Cerebellar cortex (tissue), 1 donor: ENCODE measurements around the gene DLGAP1.
"Not testable (repeated sequence)": the region's sequence is repeated elsewhere in the genome, so short reads cannot be mapped to it uniquely, and the experiment has no call there.

Experiments used
- DNase-seq: peaks from one replicate; pipeline ENCODE4 v3.0.0-alpha.2; 2015; ENCODE audit warnings: low spot score

Gene DLGAP1

DNA sequence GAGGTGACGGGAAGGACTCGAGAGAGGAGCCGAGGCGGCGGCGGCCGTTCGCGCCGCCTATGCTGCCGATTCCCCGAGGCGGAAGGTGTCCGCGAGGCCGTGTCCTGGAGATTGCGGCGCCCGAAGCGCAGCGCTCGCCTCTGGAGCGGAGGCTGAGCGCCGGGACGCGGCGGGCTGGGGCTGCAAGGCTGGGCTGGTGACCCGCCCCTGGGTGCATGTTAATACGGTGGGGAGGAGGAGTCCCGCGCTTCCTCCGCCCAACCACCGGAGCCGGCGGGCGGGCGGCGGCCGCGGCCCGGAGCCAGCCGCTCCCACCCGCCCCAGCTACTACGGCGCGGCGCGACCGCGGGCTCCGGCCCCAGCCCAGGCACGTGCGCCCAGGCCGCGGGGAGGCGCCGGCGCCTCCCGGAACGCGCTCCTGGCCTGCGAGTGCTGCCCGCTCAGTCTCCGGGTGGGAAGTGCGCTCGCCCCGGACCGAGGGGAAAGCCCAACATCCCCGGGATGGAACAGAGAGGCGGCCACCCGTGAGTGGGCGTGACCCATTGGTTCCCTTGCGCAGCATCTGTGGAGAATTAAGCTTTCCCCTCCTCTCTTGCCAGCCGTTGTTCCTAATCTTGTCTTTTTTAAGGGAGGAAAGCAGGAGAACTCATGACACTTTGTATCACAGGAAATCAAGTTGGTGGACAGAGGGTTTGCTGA lies at the start of gene DLGAP1:
DLGAP1 (minus strand) TSS at position 195 of the 699 bp plus-strand sequence.
- DNase-seq = peak; percentile 76

DNA sequence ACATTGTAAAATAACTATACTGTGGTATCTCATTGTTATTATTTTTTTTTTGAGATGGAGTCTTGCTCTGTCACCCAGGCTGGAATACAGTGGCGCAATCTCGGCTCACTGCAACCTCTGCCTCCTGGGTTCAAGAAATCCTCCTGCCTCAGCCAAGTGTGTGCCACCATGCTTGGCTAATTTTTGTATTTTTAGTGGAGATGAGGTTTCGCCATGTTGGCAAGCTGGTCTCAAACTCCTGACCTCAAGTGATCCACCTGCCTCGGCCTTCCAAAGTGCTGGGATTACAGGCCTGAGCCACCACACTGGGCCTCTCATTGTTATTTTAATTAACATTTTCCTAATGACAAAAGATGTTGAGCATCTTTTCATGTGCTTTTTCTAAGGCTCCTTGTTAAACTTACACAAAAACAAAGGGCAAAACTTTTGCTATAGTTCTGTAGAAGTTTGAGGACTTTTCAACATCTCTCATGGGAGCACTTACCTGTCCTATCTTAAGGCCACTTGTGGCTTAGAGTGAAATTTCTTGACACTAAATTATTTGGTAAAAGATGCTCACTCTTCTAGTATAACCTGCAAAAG lies 39.7 kb upstream of the DLGAP1 start:
- DNase-seq = not testable (repeated sequence)

DNA sequence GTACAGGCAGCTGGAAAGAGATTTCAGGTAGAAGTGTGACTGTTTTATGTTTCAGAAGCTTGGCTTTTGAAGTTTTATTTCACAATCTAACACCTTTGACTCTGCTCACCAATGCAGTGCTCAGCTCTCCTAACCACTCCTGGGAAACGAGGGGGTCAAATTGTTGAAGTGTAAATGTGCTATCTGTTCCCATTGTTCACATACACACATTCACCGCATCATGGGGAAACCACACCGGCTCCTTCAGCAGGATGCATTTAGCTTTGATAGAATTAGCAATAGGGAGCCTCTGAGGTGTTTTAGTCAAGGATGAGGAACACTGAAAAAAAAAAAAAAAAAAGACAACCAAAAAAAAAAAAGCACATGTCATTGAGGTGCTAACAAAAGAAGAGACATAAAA lies 13.4 kb upstream of the DLGAP1 start:
- DNase-seq = no peak

DNA sequence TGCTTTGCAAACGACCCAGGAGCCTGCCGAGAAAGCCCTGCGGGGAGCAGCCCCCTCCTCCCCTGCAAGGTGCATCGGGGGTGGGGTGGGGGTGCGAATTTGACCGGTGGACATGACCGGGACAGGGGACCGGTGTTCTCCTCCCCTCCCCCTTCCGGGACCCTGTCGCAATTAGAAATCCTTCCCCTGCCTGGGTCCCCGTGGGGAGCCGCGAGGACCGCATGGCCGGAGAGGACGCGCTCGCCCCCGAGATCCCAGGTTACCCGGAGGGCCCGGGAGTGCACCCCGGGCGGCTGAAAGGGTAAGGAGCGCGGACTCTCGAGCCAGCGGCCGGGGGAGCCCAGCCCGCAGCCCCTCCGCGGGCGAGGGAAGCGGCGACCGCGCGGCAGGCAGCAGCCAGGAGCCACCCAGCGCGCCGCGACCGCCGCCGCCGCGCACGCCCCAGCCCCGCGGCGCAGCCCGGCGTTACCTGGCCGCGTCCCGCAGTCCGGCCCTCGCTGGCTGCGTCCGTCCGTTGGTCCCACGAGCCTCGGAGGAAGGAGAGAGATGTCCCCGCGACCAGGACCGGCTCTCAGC lies 482 bp downstream of the DLGAP1 start:
- DNase-seq = no peak

DNA sequence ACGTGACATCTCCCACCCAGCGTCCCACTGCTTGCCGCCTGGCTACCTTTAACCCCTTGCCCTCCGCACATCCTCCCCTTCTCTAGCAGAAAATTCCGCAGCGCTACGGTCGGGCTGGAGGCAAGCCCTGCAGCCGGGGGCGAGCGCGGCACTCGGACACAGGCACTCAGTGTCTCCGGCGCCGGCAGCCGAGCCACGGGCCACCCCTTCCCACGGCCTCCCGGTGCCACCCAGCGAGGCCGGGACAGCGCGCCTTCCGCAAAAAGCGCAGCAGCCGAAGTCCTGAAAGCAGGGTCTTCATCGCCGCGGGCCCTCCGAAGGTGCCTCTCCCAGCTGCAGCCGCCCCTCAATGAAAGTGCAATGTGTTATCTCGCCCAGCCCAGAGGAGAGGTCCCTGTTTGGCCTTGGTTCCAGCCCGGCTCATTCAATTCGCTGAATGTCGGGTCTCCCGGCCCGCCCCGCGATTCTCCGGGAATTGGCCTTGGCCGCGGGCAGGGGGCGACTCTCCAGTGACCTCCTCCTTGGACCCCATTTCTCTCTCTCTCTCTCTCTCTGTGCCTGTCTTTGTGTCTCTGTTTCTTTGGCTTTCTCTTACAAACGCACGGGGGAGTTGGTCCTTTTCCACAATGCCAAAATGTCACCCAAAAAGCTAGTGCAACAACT lies 1.1 kb downstream of the DLGAP1 start:
- peak; percentile 36 for DNase-seq

DNA sequence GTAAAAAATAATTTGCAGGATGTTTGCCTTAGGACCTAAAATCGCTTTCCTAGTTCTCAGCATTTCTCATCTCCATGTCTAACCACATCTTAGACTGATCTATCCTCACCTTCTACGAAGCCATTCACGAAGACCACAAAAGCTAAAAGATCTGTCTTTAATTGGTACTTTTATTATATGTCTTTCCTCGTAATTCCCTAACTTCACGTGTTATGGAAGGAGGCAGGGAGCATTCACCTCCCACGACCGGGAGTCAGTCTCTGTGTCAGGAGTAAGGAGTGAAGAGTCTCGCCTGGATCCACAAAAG lies 1.6 kb downstream of the DLGAP1 start:
- DNase-seq = peak; percentile 44

DNA sequence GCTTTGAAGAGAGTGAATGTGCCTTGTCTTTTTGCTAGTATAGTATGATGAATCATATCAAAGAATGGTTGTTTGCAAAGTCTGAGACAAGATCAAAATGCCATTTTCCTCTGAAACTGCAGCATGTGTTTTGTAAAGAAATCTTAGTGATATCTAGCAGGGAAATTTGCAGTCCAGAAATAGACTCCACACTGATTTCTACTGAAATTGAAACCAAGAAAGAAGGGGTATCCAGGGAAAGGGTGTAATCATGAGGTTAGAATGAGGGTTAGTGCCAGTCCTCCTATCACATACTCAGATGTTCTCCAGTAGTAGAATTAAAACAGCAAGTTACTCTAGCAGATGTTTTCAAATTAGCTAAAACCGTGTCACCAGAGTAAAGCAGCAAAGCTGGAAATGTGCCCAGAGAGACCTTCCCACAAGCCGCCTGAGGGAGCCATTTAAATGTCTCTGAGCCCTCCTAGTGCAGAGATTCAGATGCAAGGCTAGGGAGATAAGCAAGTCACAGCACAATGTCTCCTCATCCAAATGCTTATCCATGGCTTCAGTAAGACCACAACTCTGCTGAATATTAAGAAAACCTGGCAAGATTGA lies 4.9 kb downstream of the DLGAP1 start:
- no peak for DNase-seq

DNA sequence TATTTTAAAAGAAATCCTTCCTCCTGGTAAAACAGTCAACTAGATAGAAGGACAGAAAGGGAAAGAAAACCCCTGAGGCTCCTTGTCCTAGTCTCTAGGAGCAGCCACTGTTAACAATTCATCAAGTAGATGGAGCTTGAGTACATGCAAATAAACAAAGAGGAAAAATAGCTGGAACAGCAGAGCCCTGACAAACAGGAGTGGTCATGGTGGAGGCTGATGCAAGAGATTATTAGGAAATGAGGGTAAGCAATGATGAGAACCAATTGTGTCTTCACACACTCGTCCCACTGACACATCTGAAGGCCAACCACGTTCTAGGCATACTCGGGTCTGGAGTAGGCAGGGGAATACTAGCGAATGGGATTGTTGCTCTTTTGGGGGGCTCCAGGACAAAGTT lies 9.2 kb downstream of the DLGAP1 start:
- DNase-seq = no peak

DNA sequence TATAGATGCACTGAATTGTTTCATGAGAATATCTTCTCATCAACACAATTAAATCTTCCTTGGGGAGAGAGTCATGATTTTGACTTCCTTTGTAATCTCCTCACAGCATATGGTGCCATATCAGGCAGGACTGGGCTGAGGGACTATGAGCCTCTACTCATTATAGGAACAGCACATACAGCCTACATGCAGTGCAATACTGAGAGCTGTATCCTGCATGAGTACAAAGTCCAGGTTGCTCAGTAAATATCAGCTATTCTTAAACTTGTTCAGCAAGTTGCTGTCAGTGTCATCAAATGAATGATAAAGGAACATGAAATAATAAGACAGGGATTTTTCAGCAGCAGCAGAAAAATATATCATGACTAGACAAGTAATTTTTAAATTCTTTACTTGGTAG lies 10.8 kb downstream of the DLGAP1 start:
- DNase-seq = no peak

DNA sequence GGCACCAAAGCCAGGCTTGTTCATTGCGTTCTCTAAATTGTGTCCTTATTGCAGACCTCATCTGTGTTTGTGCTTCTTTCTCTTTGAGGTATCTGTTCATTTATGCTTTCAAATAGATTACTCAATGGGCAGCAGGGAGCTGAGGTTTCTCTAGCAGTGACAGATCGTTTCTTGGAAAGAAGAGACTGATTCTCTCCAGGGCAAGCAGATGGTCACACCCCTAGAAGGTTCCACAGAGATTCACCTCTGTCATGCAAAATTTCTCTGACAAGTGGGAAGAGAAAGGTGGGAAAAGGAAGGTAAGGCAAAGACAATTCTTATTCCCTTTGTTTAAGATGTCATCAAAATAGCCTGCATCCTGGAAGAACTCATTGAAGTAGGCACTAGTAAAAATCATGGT lies 14.0 kb downstream of the DLGAP1 start:
- peak; percentile 36 for DNase-seq

DNA sequence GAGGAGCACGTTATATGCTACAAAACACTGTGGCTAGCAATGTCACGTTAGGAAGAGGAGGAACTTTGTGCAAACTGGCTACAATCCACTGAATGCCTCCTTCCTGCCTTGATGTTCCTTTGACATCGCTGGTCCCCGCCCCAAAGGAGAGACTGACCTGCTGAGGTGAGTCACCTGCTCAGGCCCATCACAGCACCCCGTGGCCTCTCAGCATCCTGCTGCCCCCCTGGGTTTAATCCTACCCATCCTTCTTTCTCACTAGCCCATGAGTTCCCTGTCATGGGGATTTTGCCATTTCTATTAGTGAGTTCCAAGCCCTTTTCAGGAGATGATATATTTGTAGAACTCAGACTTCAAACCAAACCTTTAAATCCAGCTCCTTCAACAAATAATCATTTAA lies 16.2 kb downstream of the DLGAP1 start:
- DNase-seq = no peak

DNA sequence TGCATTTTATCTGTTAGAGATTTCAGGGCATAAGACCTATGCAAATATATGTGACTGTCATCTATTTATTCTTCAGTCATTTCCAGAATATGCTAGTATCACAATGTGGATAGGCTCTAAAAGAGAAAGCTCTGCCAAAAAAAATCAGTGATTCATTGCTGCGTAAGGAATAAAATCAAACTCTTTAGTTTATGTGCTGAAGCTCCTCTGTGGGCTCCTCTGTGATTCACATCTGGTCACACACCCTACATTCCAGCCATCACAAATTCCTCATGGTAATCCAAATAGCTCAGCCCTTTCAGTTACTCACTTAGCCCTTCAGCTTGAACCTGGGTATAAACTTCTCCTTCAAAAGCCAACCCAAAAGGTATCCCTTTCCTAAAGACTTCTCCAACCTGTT lies 21.4 kb downstream of the DLGAP1 start:
- DNase-seq = no peak

DNA sequence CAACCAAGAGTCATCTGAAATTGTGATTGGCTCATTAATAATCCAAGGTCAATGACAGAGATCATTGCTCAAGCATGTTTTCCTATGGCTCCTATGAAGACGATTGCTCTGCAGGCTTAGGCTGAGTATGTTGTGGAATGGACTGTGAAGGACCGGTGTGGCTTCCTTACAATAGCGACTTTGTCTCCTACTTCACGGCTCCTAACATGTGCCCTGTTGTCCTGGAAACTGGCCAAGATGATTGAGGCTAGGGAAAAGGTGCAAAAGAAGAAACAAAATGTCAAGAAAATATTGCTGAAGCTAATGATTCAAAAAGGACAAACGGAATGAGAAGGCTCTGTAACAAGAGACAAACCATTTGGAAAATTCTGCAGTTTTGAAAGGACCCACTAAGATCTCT lies 24.3 kb downstream of the DLGAP1 start:
- DNase-seq = no peak

DNA sequence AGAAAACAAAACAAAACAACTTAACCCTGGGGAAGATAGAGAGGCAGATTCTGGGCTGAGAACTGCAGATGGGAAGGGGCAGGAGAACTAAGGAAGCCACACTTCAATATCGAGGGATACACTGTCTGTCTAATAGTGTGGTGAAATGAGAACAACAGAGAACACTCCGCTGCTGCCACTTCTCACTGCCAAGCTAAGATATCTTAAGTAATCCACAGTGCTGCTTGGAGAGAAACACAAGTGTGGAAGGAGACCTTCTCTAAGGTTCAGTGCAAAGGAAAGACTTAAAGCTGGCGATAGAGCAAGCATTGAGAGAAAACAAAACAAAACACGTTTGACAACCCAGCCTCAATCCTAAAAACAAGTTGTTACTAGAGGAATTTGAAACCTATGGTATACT lies 37.4 kb downstream of the DLGAP1 start:
- DNase-seq = no peak

DNA sequence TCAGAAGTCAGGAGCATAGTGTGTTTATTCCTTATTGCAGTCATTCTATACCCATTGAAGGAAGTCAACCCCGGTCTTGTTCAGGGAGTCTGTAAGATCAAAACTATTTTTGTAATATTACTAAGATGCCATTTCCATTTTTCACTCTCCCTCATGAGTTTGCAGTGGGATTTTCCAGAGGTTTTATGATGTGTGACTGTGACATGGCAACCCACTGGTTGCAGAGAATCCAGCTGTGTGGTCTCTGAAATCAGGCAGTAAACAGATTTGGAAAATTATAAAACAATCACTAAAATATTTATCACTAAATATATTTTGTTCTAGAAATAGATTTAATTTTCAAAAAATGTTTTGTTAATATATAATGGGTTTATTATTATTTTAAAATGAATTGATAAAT lies 38.1 kb downstream of the DLGAP1 start:
- no peak for DNase-seq

DNA sequence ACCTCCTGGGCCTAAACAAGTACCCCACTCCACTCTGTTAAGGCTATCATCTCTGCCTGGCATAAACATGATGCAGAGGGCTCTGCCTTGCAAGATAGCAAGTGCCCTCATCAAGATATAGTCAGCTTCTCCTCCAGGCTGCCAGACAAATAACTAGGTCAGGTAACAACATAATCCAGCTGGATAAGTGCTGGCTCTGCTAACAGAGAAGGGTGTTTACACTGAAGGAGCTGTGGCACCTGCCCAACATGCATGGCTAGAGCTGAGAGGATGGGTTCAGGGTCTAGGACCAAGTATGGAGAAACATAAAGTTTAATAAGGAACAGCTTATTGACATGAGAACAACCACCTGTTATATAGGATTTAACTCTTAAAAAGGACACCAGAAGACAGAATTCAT lies 42.8 kb downstream of the DLGAP1 start:
- DNase-seq = peak; percentile 78

DNA sequence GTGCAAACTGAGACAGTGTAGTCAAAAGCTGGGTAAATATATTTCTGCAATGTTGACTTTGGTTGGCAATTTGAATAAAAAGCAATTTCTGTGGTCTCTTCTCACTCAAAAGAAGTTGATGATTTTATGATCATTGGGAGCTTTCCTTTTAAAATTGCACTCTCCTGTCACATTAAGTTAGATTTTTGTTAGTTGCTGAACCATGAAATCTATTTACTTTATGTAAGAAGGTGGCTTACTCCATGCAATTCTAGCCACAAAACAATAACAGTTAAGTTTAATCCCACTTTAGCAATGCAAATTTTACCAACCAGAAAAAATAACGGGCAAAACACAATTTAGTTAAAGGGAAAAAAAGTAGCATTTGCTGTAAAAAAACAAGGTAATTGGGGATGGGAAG lies 48.3 kb downstream of the DLGAP1 start:
- DNase-seq = no peak

DNA sequence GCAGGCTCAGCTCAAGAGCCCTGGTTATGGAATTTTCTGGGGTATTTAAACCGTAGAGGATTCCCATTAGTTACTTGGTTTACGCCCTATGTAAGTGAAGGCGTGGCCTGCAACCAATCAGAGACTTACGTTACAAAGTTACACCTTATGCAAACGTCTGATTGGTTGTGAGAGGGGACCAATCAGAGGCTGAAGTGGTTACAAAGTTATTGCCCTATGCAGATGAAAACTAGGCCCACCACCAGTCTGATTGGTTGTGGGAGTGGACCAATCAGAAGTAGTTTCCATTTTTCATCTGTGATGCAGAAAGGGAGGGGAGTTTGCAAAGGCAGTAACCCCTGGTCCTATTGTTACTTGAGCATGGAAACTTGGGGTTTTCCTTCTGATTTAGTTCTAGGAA lies 49.1 kb downstream of the DLGAP1 start:
- no peak for DNase-seq

DNA sequence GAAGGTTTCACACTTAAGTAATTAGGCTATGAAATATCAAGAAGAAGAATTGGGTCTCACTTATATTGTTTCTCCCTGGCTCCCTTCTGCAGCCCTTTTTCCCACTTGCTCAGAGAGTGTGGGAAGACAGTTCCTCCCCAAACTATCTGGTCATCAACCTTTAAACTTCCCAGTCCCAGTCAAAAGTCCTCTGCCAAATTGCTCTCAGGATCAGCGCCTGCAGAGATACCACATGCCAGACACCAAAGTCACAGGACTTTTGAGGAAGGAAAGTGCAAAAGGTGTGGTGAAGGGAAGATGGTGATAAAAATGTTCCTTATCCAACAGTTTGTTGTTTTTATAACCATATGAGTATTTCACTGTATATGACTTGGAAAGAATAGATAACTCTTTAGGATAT lies 51.3 kb downstream of the DLGAP1 start:
- peak; percentile 41 for DNase-seq

DNA sequence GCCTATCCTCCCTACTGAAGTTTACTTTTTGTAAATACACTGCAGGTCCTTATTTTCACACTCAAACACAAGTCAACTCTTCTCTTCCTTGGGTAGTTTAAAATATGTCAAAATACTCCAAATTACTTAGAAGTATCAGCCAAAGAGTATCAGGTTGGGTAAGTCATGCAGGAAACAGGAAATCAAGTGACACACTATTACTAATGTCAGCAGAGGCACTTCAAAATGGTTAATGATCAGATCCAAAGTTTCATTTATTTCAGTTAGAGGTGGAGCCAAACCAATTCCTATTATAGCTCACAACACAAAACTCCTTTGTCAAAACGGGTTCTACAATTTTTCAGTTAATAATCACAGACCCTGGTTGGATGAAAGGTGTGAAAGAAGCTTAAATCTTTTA lies 54.2 kb downstream of the DLGAP1 start:
- DNase-seq = no peak

DNA sequence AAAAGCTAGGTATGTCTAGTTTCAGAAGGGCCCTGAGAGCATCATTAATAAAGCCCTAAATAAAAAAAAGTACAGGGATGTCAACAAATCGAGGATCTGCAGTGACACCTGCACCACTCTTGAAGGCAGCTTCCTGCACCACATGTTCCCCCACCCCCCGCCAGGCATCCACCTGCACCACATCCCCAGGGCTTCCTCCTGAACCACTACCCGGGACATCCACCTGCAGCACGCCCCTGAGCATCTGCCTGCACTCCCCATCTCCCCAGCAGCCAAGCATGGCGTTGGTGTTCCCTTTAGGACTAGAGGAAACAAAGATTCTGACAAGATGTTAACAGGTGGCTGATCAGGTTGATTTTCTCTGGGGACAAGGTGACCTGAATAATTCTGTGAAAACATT lies 55.2 kb downstream of the DLGAP1 start:
- peak; percentile 21 for DNase-seq

DNA sequence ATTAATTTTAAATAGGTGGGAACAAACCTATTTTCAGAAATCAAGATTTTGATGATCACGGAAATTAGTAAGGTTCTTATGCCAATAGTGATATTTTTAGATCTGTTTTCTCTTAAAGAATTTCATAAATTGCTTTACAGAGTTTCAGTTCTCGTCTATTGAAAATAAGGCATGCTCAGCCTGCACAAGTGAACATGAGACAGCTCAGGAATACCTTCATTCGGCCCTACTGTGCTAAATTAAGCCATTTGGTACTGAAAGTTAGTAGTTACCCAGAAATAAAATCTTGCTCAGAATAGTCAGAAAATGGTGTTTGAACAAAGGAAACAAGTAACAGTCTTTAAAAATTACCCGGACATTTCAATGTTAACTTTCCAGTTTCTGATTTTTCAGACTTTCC lies 60.4 kb downstream of the DLGAP1 start:
- no peak for DNase-seq

DNA sequence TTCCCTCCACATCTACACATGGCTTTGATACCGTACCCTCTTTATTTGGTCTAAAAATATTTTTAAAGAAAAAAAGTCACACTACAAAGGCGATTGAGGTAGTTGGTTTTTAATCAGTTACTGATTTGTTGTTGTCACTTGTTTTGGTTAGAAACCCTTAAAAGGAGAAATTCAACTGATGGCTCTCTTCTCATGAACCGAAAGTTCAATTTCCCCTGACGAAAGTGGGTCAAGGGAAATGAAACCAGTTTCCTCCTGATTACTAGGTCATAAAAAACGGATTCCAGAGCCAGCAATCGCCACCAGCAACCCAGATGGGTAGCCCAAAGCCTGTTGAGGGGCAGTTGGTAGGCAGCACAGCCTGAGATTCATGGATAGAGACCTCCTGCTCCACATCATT lies 63.2 kb downstream of the DLGAP1 start:
- DNase-seq = peak; percentile 29
